HG02840 (cell line): ENCODE measurements around the gene NRG2.
A peak's percentile ranks its signal among the peaks of the same experiment; 100 is the strongest.

ENCODE experiments used
- ATAC-seq: cut with Tn5 transposase; IDR thresholded peaks from one replicate; pipeline ENCODE4 v1.9.1; 2021; ENCODE audit warnings: mild to moderate bottlenecking, moderate library complexity, moderate number of reproducible peaks; ENCODE audit not compliant: unreplicated experiment, low FRiP score

NRG2 gene

DNA sequence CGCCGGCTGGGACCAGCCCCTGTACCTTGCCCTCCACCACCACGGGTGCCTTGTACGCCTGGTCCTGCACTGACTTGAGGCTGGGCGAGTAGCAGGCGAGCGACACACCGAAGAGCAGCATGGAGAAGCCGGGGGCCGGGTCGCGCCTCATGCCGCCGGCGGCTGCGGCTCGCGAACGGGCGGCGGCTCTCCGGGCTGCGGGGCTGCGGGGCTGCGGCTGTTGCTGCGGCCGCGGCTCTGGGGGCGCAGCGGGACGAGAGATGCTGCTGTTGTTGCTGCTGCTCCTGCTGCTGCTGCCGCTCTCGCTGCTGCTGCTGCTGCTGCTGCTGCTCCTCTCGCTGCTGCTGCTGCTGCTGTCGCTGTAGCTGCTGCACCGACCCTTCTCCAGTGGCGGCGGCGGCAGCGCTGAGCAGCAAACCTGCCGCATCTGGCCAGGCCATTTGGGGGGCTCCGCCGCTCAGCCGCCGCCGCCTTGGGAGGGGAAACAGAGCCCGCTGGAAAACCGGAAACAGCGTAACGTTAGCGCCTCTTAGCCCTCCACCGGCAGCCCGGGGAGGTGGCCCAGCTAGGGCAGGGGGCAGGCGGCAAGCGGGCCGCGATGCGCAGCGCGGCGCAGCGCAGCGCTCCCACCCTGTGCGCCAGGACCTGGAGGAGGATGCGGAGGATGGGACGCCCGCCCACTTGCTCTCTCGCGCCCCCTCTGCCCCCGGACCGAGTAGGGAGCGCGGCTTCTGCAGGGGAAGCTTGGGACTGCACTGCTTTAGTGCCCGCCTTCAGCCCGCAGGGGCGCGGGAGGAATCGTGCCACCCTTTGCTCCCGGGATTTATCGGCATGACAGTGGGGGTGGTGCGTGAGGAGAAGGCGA is at the start of gene NRG2:
NRG2 (minus strand) TSS at position 657 of the 865 bp plus-strand sequence.
- ATAC-seq: peak; percentile 59

GRCh38 chr5:140090251-140090650 is 47.2 kb upstream of the NRG2 start:
- ATAC-seq: no peak

- no peak for ATAC-seq
These were observed 41.4 kb upstream of the NRG2 start for GRCh38 chr5:140084541-140084940.

DNA sequence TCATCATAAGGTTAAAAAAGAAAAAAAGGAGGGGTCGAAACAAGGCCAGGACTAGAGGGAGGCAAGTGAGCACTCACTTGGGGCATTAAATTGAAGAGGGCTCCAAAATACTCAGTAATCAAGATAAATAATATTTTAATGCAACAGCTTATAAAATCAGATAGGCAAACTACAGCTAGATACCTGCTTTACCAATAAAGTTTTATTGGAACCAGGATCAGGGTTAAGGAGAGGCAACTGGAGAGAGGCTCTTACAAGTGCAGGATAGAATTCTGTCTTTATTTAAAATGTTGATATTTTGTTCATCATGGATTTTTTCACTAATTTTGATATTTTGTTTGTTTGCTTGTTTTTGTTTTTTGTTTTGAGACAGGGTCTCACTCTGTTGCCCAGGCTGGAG is 40.6 kb upstream of the NRG2 start:
- no peak for ATAC-seq

DNA sequence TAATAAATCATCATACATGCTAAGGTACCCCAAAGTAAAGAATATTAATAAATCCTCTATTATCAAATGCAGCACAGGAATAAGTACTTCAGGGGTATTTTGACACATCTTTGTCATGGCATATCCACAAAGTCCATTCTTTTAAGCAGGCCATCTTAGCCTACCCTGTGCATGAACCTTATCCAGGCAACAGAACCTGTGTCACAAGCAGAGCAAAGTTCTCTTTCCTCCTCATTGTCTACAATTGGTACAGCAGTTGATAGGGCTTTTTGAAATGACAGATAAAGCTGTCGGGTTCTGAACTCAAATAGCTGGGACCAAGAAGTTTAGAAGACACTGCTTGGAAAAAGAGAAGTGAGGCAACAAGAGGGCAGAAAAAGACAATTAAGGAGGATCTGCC is 40.0 kb upstream of the NRG2 start:
- no peak for ATAC-seq

DNA sequence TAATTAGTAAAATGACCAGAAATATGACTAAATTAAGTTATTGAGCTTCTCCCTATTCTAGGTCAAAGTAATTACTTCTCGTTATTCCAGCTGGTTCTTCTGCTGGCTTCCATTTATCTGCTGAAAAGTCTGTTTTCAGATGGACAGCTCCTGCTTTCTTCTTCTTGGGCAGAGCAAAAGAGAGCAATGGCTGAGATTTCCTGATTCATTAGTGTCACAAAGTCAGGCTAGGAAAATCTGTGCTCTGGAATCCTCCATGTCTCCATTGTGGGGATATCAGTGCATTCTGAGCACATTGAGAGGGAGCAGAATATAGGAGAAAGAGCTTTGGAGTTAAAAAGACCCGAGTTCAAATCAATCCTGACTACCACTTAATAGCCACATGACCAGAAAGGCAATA is 33.7 kb upstream of the NRG2 start:
- ATAC-seq: no peak

DNA sequence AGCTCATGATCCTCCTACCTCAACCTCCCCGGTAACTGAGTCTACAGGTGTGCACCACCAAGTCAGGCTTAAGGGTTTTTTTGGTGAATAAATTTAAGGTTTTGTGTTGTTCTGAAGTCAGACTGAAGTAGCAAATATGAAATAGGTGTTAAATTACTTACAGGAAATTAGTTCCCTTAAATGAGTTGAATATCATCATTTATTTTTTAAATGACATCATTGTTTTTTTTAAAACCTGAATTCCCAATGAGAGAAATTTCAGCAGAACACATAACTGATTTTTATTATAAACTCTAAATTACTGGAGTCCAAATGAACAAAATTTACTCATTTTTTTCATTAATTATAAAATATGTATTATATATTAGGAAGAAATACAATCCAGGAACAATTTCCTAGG is 33.0 kb upstream of the NRG2 start:
- ATAC-seq: no peak

DNA sequence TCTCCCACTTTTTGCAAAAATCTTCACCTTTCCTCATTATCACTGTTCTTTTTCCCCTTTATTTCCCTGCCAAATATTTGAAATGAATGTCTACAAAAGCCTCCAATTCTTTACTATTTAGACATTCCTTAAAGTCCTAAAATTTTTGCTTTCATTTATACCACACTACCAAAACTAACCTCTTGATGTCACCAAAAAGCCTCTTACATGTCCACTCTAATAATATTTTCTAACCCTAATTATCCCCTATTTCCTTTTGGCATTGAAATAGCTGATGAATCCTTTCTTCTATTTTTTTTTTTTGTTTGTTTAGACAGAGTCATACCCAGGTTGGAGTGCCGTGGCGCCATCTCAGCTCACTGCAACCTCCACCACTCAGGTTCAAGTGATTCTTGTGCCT is 32.3 kb upstream of the NRG2 start:
- no peak for ATAC-seq

DNA sequence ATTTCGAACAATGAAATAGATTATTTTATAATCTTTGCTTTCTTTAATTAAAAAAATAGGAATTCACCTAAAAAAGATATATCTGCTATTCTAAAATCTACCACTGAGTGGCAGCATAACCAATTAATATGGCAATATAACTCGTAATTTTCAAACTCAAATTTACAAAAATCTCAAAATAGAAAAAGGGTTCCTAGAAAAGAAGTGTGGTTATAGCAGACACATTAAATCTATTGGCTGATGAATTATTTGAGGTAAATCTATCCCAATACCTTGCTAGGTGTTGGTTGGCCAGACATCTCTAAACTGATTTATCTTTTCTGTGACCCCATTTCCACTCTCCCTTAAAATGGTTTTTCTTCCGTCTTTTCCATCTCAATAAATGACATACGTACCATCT is 30.2 kb upstream of the NRG2 start:
- no peak for ATAC-seq

- no peak for ATAC-seq
These were observed 29.7 kb upstream of the NRG2 start for GRCh38 chr5:140072812-140073211.

DNA sequence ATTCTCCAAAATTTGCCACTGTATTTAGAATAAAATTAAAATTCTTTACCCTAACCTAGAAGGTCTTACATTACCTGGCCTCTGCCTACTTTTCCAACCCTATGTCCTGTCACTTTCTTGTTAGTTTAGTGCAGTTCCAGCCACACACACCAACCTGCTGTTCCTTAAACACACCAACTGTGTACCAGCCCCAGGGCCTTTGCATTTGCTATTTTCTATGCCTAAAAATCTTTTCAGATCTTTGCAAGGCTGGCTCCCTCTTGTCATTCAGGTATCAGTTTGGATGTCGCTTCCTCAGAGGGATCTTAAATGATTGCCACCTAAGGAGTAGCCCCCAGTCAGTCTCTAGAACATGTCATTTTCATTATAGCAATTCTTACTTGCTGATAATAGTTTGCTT is 17.7 kb upstream of the NRG2 start:
- no peak for ATAC-seq

- no peak for ATAC-seq
These were observed 15.3 kb upstream of the NRG2 start for GRCh38 chr5:140058212-140058932.

- ATAC-seq: no peak
These were observed 13.8 kb upstream of the NRG2 start for GRCh38 chr5:140056880-140057279.

- ATAC-seq: no peak
These were observed 12.1 kb upstream of the NRG2 start for GRCh38 chr5:140055152-140055551.

GRCh38 chr5:140054086-140054689 is 11.1 kb upstream of the NRG2 start:
- no peak for ATAC-seq

GRCh38 chr5:140051950-140052349 is 8.9 kb upstream of the NRG2 start:
- no peak for ATAC-seq

DNA sequence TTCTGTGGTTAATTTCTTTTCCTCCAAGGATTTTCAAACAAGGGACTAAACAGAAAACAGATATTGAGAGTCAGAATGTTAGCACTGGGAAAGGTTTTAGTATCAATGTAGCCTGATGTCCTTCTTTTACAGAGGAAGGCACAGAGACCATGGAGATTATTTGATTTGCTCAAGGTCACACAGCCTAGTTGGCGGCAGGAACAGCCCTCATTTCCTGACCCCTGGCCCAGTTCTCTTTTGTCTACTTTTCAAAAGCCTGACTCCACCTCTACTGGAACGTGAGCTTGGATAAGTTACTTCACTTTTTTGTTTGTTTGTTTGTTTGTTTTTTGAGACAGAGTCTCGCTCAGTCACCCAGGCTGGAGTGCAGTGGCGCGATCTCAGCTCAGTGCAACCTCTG is 6.6 kb upstream of the NRG2 start:
- ATAC-seq: no peak

- no peak for ATAC-seq
These were observed 6.1 kb upstream of the NRG2 start for GRCh38 chr5:140049205-140049604.

- no peak for ATAC-seq
These were observed 942 bp upstream of the NRG2 start for GRCh38 chr5:140044041-140044440.

- ATAC-seq: no peak
These were observed 391 bp upstream of the NRG2 start for GRCh38 chr5:140043508-140043872.

DNA sequence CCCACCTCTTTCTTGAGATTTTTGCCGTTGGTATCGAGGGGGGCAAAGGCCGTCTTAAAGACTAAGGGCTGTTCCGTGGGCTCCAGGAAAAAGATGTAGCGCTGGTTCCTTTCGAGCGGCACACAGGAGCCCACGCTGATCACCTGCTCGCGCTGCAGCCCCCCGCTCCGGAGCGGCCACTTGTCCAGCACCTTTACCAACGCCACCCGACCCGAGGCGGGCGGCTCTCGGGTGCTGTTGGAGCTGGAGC is 781 bp downstream of the NRG2 start:
- no peak for ATAC-seq
